HT-29 (cell line): ENCODE results near the gene RSPO1. TPM values are rescaled to one million over a fixed set of nuclear protein-coding genes. Genes with fewer than 3 reads are reported as not detected.

Source experiments
- DNase-seq: peaks from one replicate; pipeline ENCODE4 v3.0.0-alpha.2; 2015; ENCODE audit warnings: low spot score
- total RNA-seq: library from RNA; depleted of rRNA; stranded (reverse); fragments of >200 nt; shearing (Covaris generic); gene quantifications from 2 replicates; pipeline ENCODE4 v1.2.3, GENCODE V29; 2014; rRNA removed

Gene RSPO1
- total RNA-seq, 1 experiment from 2014 or later = not detected

DNA sequence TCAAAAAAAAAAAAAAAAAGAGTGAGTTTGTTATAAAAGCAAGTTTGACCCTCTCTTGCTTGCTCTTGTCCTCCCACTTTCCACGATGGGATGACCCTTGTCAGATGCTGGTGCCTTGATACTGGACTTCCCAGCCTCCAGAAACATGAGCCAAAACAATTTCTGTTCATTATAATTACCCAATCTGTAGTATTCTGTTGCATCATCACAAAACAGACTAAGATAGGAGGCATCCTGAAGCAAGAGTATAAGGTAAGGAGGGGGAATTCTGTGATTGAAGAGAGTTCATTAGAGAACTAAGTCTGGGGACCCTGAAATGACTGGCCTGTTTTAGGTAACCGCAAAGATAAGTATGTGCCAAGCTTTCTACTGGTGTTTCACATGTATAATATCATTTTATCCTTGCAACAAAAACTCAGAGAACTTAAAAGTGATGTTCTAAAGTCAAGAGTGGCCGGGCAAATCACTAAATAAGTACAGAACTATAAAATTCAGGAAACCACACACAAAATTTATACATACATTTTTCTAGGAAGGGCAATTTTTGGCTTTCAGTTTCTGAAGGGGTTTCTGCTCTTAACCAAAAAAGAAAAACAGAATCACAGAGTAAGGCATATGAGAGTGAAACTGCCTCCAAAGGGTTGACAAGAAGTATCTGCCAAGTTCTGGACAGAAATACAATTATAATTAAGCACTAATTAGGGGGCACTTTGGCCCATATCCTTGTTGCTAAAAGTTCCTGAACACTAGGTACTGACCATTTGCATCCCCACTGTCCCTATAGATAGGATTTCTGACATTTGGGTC is 64.0 kb downstream of the RSPO1 start:
- DNase-seq = no peak

DNA sequence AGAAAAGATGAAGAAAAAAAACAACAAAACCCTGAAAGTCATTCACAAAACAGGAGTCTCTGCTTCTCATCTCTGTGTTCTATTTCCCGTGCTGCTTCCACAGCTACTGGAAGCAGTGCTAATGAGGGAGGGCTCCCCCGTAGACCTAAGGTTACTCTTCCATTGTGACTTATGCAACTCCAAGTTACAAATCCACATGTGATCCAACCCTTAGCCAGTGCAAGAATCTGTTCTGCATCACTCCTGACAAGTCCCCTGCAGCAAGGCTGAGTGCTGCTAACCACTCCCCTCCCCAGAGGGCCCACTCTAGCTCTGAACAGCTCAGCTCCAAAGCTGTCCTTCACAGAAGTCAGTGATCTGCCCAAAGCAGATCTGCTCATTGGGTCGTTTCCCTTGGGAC is 67.7 kb downstream of the RSPO1 start:
- no peak for DNase-seq

GRCh38 chr1:37564892-37565291 is 69.8 kb downstream of the RSPO1 start:
- no peak for DNase-seq

- no peak for DNase-seq
These were observed 71.7 kb downstream of the RSPO1 start for GRCh38 chr1:37562984-37563383.

Other genes with a start within 250 kb of the RSPO1 start
- 99.3 and 105 TPM in 2 replicates for gene ZC3H12A, start 160.3 kb downstream of the RSPO1 start, total RNA-seq
- gene MEAF6, start 120.1 kb downstream of the RSPO1 start, total RNA-seq = 23.5 and 52.8 TPM in 2 replicates
- gene SNIP1, start 80.6 kb downstream of the RSPO1 start, total RNA-seq = 15.9 and 23.9 TPM in 2 replicates
- gene DNALI1, start 78.0 kb downstream of the RSPO1 start, total RNA-seq = 0.23 and 0.37 TPM in 2 replicates
- 66.1 and 77.5 TPM in 2 replicates for gene GNL2, start 39.0 kb downstream of the RSPO1 start, total RNA-seq
- gene CDCA8, start 57.6 kb upstream of the RSPO1 start, total RNA-seq = 17.1 and 19.0 TPM in 2 replicates
- gene EPHA10, start 130.2 kb upstream of the RSPO1 start, total RNA-seq = 1.8 and 2.2 TPM in 2 replicates
- gene MANEAL, start 159.0 kb upstream of the RSPO1 start, total RNA-seq = 35.2 and 39.6 TPM in 2 replicates
- gene C1orf122, start 172.9 kb upstream of the RSPO1 start, total RNA-seq = 103 and 113 TPM in 2 replicates
- 55.1 and 56.7 TPM in 2 replicates for gene YRDC, start 173.3 kb upstream of the RSPO1 start, total RNA-seq
- gene MTF1, start 224.7 kb upstream of the RSPO1 start, total RNA-seq = 3.0 and 3.7 TPM in 2 replicates